Trophoblast cell (in vitro differentiated cells and primary cell): ENCODE measurements around the gene MIEF2.

Experiments used
- DNase-seq, 2 donors: peaks; one replicate each; pipeline ENCODE4 v3.0.0-alpha.2; 2016
- H2AFZ ChIP-seq: 2 replicates; pipeline ENCODE4 v1.6.1; 2013; ENCODE audit warnings: low read length, moderate library complexity, mild to moderate bottlenecking; ENCODE audit not compliant: insufficient read depth, poor library complexity
- H2AK5ac ChIP-seq: 2 replicates; pipeline ENCODE4 v1.6.1; 2013; ENCODE audit warnings: mild to moderate bottlenecking, low read length
- H2BK120ac ChIP-seq: 2 replicates; pipeline ENCODE4 v1.6.1; 2013; ENCODE audit warnings: low read length, mild to moderate bottlenecking, moderate library complexity; ENCODE audit not compliant: insufficient read depth, poor library complexity
- H2BK12ac ChIP-seq: 2 replicates; pipeline ENCODE4 v1.6.1; 2013; ENCODE audit warnings: mild to moderate bottlenecking, low read length, moderate library complexity
- H2BK5ac ChIP-seq: 2 replicates; pipeline ENCODE4 v1.6.1; 2013; ENCODE audit warnings: low read length, low read depth, moderate library complexity, mild to moderate bottlenecking; ENCODE audit not compliant: poor library complexity
- H3K14ac ChIP-seq: 2 replicates; pipeline ENCODE4 v1.6.1; 2013; ENCODE audit warnings: mild to moderate bottlenecking, low read length
- H3K18ac ChIP-seq: 2 replicates; pipeline ENCODE4 v1.6.1; 2013; ENCODE audit warnings: mild to moderate bottlenecking, low read length
- H3K23ac ChIP-seq: 2 replicates; pipeline ENCODE4 v1.6.1; 2013; ENCODE audit warnings: low read length
- H3K27ac ChIP-seq: 2 replicates; pipeline ENCODE4 v1.5.1; 2013; ENCODE audit warnings: low read depth, mild to moderate bottlenecking, inconsistent platforms, low read length, moderate library complexity
- H3K27me3 ChIP-seq: 2 replicates; pipeline ENCODE4 v1.6.1; 2013; ENCODE audit warnings: inconsistent platforms, mild to moderate bottlenecking, low read length, moderate library complexity; ENCODE audit not compliant: insufficient read depth
- H3K36me3 ChIP-seq, 2 experiments: 1 replicate in 1 of 2; 2 replicates in 1 of 2; pipeline ENCODE4 v1.6.1; 2013; ENCODE audit warnings: low read length in 2 of 2, mild to moderate bottlenecking in 2 of 2, moderate library complexity in 1 of 2; ENCODE audit not compliant: insufficient read depth in 2 of 2, control insufficient read depth in 1 of 2
- H3K4ac ChIP-seq: 2 replicates; pipeline ENCODE4 v1.6.1; 2013; ENCODE audit warnings: low read depth, mild to moderate bottlenecking, low read length, moderate library complexity
- H3K4me1 ChIP-seq, 2 experiments: 1 replicate in 1 of 2; 2 replicates in 1 of 2; pipeline ENCODE4 v1.6.1; 2013; ENCODE audit warnings: low read length in 2 of 2, mild to moderate bottlenecking in 2 of 2, moderate library complexity in 1 of 2; ENCODE audit not compliant: insufficient read depth in 2 of 2, control insufficient read depth in 1 of 2
- H3K4me2 ChIP-seq: 2 replicates; pipeline ENCODE4 v1.6.1; 2013; ENCODE audit warnings: inconsistent platforms, mild to moderate bottlenecking, low read length, moderate library complexity
- H3K4me3 ChIP-seq: 2 replicates; pipeline ENCODE4 v1.5.1; 2013; ENCODE audit warnings: mild to moderate bottlenecking, low read depth, low read length, inconsistent platforms
- H3K79me1 ChIP-seq: one replicate; pipeline ENCODE4 v1.6.1; 2013; ENCODE audit warnings: low read length
- H3K79me2 ChIP-seq: 2 replicates; pipeline ENCODE4 v1.6.1; 2013; ENCODE audit warnings: low read length, mild to moderate bottlenecking; ENCODE audit not compliant: control insufficient read depth, insufficient read depth, poor library complexity
- H3K9ac ChIP-seq: 2 replicates; pipeline ENCODE4 v1.6.1; 2013; ENCODE audit warnings: mild to moderate bottlenecking, low read length
- H3K9me3 ChIP-seq: 2 replicates; pipeline ENCODE4 v1.6.1; 2013; ENCODE audit warnings: low read depth, mild to moderate bottlenecking, control low read depth, inconsistent platforms, low read length; ENCODE audit not compliant: insufficient read depth
- H4K12ac ChIP-seq: 2 replicates; pipeline ENCODE4 v1.6.1; 2013; ENCODE audit warnings: low read depth, mild to moderate bottlenecking, low read length, moderate library complexity
- H4K8ac ChIP-seq: 2 replicates; pipeline ENCODE4 v1.6.1; 2013; ENCODE audit warnings: low read depth, mild to moderate bottlenecking, low read length, moderate library complexity
- H4K91ac ChIP-seq: one replicate; pipeline ENCODE4 v1.6.1; 2013; ENCODE audit warnings: low read depth, mild to moderate bottlenecking, low read length, moderate library complexity
- whole genome bisulfite sequencing: extraction: QIAGEN DNeasy Blood & Tissue Kit; methylation state at CpG from one replicate; pipeline ENCODE4 v1.1.7; 2013; ENCODE audit warnings: missing lambda C conversion rate; ENCODE audit not compliant: insufficient read length, insufficient coverage; ENCODE audit errors: extremely low coverage; 5-methylcytosine and 5-hydroxymethylcytosine counted together

MIEF2 gene

GRCh38 chr17:18261659-18262058 is 1.2 kb downstream of the MIEF2 start:
- no peak overlapping the region for H2BK5ac ChIP-seq
- H4K12ac ChIP-seq = no peak overlapping the region
- DNase-seq = no peak
- H3K79me1 ChIP-seq = peaks cover 16% of the 10 kb centered on the region
- H3K4me1 ChIP-seq = peaks cover 30 to 31% of the 10 kb centered on the region in 2 experiments
- H2AFZ ChIP-seq = no peak overlapping the region
- H4K8ac ChIP-seq = no peak overlapping the region
- peaks cover 27 to 32% of the 10 kb centered on the region in 2 experiments for H3K36me3 ChIP-seq
- peak overlapping the region; percentile 48 for H2AK5ac ChIP-seq
- H3K27me3 ChIP-seq = no peaks in the 10 kb centered on the region
- WGBS = no CpG with 5 or more reads among the region's 3 CpGs
- no peak overlapping the region for H3K4ac ChIP-seq
- H3K79me2 ChIP-seq = peaks cover 19% of the 10 kb centered on the region
- peak overlapping the region; percentile 10 for H3K18ac ChIP-seq
- H3K27ac ChIP-seq = no peak overlapping the region
- H3K23ac ChIP-seq = no peak overlapping the region
- no peak overlapping the region for H4K91ac ChIP-seq
- H2BK12ac ChIP-seq = no peak overlapping the region
- no peaks in the 10 kb centered on the region for H3K9me3 ChIP-seq
- H2BK120ac ChIP-seq = no peak overlapping the region
- no peak overlapping the region for H3K9ac ChIP-seq
- H3K14ac ChIP-seq = no peak overlapping the region
- H3K4me3 ChIP-seq = no peak overlapping the region
- peak overlapping the region; percentile 77 for H3K4me2 ChIP-seq

GRCh38 chr17:18262111-18262510 is 1.6 kb downstream of the MIEF2 start:
- Histone ChIP-seq H3K4me3 (no peak overlapping the region), H3K4me1 (peaks cover 26% of the 10 kb centered on the region in 2 experiments), H3K18ac (no peak overlapping the region), H4K91ac (no peak overlapping the region), H4K12ac (no peak overlapping the region), H2AK5ac (no peak overlapping the region), H2AFZ (no peak overlapping the region), H3K27ac (no peak overlapping the region), H3K27me3 (no peaks in the 10 kb centered on the region), H2BK120ac (no peak overlapping the region), H3K4ac (no peak overlapping the region), H3K14ac (no peak overlapping the region), H4K8ac (no peak overlapping the region), H3K9me3 (no peaks in the 10 kb centered on the region), H3K23ac (no peak overlapping the region), H3K79me1 (peaks cover 16% of the 10 kb centered on the region), H2BK5ac (no peak overlapping the region), H2BK12ac (no peak overlapping the region), H3K4me2 (no peak overlapping the region), H3K9ac (no peak overlapping the region), H3K79me2 (peaks cover 19% of the 10 kb centered on the region), H3K36me3 (peaks cover 27 to 29% of the 10 kb centered on the region in 2 experiments)
- peak; percentile 30 to 33 for DNase-seq
- no CpG with 5 or more reads among the region's 2 CpGs for WGBS

- Histone ChIP-seq H3K18ac (no peak overlapping the region), H3K27ac (no peak overlapping the region), H2BK12ac (no peak overlapping the region), H2AK5ac (no peak overlapping the region), H3K4ac (no peak overlapping the region), H3K27me3 (no peaks in the 10 kb centered on the region), H2BK5ac (no peak overlapping the region), H3K79me1 (peaks cover 15% of the 10 kb centered on the region), H3K9me3 (no peaks in the 10 kb centered on the region), H3K23ac (no peak overlapping the region), H4K91ac (no peak overlapping the region), H3K36me3 (peaks cover 27 to 29% of the 10 kb centered on the region in 2 experiments), H2AFZ (no peak overlapping the region), H3K79me2 (peaks cover 16% of the 10 kb centered on the region), H3K14ac (no peak overlapping the region), H4K12ac (no peak overlapping the region), H3K4me1 (peaks cover 21 to 22% of the 10 kb centered on the region in 2 experiments), H4K8ac (no peak overlapping the region), H3K9ac (no peak overlapping the region), H3K4me3 (no peak overlapping the region), H3K4me2 (no peak overlapping the region), H2BK120ac (no peak overlapping the region)
- DNase-seq = no peak
- no CpG with 5 or more reads among the region's 12 CpGs for WGBS
Measured at GRCh38 chr17:18262641-18263040, 2.2 kb downstream of the MIEF2 start.

- Histone ChIP-seq H3K4me1 (peaks cover 19 to 25% of the 10 kb centered on the region in 2 experiments), H3K9me3 (no peaks in the 10 kb centered on the region), H4K12ac (no peak overlapping the region), H3K36me3 (peaks cover 27 to 29% of the 10 kb centered on the region in 2 experiments), H4K91ac (no peak overlapping the region), H4K8ac (no peak overlapping the region), H3K4me3 (no peak overlapping the region), H3K18ac (no peak overlapping the region), H3K9ac (no peak overlapping the region), H3K14ac (no peak overlapping the region), H3K27me3 (no peaks in the 10 kb centered on the region), H3K4me2 (no peak overlapping the region), H3K79me1 (peaks cover 6% of the 10 kb centered on the region), H3K23ac (no peak overlapping the region), H2BK120ac (no peak overlapping the region), H3K4ac (no peak overlapping the region), H2BK12ac (no peak overlapping the region), H2BK5ac (no peak overlapping the region), H3K79me2 (peaks cover 7% of the 10 kb centered on the region), H2AK5ac (no peak overlapping the region), H2AFZ (no peak overlapping the region), H3K27ac (no peak overlapping the region)
- WGBS = no CpG with 5 or more reads among the region's 50 CpGs
- no peak for DNase-seq
Measured at GRCh38 chr17:18263885-18264682, 3.6 kb downstream of the MIEF2 start.
